ENCODE results near the gene RALGPS1.

Gene RALGPS1

DNA sequence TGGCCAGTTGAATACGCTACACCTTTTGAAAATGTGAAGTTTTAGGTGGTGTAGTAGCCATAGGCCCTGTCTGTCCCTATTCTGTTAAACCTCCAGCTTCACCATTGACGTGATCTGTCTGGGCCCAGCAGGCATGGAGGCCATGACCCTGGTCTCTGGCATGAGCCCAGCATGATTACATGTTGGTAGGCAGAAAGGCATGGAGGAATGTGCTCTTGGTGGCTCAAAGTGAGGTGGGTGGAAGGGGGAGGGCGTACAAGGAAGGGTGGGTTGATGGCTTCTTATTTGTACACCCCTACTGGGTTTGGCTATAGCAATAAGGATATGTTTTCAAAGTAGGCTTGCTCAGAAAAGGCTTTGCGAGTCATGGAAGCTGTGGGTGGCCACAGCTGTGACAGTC, 23.7 kb downstream of the RALGPS1 start:
- TF ChIP-seq, protein P1, sequence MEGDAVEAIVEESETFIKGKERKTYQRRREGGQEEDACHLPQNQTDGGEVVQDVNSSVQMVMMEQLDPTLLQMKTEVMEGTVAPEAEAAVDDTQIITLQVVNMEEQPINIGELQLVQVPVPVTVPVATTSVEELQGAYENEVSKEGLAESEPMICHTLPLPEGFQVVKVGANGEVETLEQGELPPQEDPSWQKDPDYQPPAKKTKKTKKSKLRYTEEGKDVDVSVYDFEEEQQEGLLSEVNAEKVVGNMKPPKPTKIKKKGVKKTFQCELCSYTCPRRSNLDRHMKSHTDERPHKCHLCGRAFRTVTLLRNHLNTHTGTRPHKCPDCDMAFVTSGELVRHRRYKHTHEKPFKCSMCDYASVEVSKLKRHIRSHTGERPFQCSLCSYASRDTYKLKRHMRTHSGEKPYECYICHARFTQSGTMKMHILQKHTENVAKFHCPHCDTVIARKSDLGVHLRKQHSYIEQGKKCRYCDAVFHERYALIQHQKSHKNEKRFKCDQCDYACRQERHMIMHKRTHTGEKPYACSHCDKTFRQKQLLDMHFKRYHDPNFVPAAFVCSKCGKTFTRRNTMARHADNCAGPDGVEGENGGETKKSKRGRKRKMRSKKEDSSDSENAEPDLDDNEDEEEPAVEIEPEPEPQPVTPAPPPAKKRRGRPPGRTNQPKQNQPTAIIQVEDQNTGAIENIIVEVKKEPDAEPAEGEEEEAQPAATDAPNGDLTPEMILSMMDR (conservative IDR thresholded peaks at IDR 0.05; ENCODE audit: low read depth, low read length) = no peak

DNA sequence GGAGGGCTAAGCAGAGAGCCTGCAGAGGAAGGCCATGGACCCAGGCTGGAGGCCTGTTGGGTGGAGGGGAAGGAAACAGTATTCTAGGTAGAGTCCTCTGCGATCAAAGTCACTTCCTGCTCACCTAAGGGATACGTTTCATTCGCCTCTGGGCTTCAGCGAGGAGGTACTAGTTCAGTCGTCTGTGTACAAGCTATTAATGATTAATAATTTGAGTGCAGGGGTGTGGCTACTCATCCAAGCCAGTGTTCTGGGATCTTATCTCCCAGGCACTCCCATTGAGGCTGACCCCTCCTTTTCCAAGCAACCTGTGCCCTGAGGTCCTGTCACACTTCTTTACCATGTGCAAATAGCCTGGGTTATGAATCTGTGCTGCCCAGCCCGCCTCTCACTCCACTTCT, 25.2 kb downstream of the RALGPS1 start:
- TF ChIP-seq, protein P1 (conservative IDR thresholded peaks at IDR 0.05; ENCODE audit: low read depth, low read length) = no peak
- DNase-seq (ENCODE audit: low read depth) = no peak
- no peak overlapping the region for H3K4me3 ChIP-seq (ENCODE audit: low read length)

More for the DNA sequence above, 23.7 kb downstream of the RALGPS1 start:
- no peak overlapping the region for H3K4me3 ChIP-seq (ENCODE audit: low read length)
- no peak for DNase-seq (ENCODE audit: low read depth)

DNA sequence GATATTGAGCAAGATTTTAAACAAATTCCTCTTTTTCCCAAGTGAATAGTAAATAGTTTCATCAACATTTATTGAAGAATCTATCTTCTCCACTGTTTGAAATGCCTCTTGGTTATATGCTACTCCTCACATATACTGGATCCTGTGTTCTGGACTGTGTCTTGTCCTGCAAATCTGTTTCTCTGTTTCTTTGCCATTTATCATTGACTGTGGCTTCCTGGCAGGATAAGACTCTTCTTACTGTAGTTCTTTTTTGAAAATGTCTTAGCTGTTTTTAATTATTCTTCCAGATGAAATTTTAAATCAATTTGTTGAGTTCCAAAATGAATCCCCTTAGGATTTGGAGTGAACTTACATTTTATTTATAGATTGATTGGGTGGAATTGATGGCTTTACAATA, 27.8 kb downstream of the RALGPS1 start:
- DNase-seq (ENCODE audit: low read depth) = no peak
- TF ChIP-seq, protein P1 (conservative IDR thresholded peaks at IDR 0.05; ENCODE audit: low read depth, low read length) = no peak
- H3K4me3 ChIP-seq (ENCODE audit: low read length) = no peak overlapping the region

DNA sequence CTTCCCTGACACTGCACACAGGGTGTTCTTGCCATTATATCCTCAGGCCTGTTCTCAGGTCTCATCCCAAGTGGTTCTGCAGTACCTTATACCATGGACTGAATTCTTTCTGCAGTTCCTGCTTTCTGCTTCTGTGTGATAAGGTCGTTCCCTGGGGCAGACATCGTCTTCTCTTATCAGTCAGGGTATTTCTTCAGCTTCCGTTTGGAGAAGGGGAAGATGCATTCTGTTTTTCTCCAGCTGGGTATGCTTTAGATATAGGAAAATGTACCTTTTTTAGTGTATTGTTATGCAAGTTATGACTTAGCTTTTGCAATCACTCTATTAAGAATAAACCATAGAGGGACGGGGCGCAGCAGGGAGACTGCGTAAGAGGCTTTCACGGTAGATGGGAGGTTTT, 31.1 kb downstream of the RALGPS1 start:
- TF ChIP-seq, protein P1 (conservative IDR thresholded peaks at IDR 0.05; ENCODE audit: low read depth, low read length) = no peak
- H3K4me3 ChIP-seq (ENCODE audit: low read length) = no peak overlapping the region
- no peak for DNase-seq (ENCODE audit: low read depth)

DNA sequence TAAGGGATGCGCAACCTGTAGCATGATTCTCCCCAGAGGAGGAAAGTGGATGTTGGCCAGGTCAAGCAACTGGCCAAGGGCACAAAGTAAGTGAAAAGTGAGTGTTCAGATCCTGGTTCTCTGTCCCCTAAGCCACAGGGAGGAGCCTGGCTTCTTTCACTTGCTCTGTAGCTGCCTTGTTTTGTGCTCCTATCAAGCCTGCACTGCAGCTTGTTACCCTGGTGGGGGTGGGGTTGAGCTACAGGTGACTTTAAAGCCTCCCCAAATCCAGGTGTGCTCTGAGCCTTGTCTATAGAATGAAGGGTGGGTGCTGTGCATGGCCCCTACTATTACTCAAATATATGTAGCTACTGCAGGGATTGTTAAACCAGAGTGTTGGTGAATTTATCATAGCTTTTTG, 32.9 kb downstream of the RALGPS1 start:
- TF ChIP-seq, protein P1 (conservative IDR thresholded peaks at IDR 0.05; ENCODE audit: low read depth, low read length) = peak; percentile 43
- no peak overlapping the region for H3K4me3 ChIP-seq (ENCODE audit: low read length)
- DNase-seq (ENCODE audit: low read depth) = no peak

DNA sequence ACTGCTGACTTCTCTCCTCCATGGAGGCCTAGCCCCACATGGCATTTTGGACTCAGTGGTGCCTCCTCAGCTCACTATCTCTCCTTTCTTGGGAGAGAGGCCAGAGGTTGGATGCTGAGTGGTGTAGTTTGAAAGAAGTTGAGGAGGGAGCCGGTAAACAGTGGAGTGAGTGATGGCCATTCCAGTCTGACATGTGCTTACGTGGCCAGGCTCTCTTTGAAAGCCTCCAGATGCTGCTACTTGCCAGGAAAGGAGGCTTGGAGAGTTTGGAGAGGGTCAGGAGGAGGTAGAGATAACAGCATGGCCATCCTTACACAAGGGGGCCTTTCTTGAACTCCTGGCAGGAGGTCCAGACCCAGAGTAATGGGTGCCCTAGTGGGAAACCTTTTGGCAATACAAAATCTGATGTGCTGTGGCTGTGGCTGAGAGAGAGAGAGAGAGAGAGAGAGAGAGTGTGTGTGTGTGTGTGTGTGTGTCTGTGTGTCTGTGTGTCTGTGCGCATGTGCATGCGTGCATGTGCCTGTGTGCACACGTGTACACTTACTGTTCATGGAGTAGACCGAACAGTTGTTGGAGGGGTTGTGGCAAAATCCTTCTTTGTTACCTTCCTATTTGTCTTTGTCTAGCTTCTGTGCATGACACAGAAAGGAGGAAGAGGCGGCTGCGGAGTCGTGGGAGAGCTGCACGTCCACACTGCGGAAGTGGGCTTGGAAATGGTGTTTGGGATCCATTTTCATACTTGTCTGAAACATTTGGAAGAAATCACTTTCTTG, 37.8 kb downstream of the RALGPS1 start:
- TF ChIP-seq, protein P1 (conservative IDR thresholded peaks at IDR 0.05; ENCODE audit: low read depth, low read length) = no peak
- DNase-seq (ENCODE audit: low read depth) = no peak

More for the DNA sequence above, 37.8 kb downstream of the RALGPS1 start:
- no peak overlapping the region for H3K4me3 ChIP-seq (ENCODE audit: low read length)

Data from retinal pigment epithelial cell (primary cell).